ENCODE measurements around the gene VSTM2L.

Gene VSTM2L

GRCh38 chr20:37991157-37991866 is 88.4 kb downstream of the VSTM2L start:
- DNase-seq, result no peak

GRCh38 chr20:37991908-37992307 is 89.0 kb downstream of the VSTM2L start:
- DNase-seq, result no peak

- DNase-seq, result peak in 1 of 2 donors; percentile 14
Measured at GRCh38 chr20:37992802-37993409, 90.0 kb downstream of the VSTM2L start.

GRCh38 chr20:37994512-37994911 is 91.6 kb downstream of the VSTM2L start:
- no peak for DNase-seq

All from CD4-positive, alpha-beta T cell treated with Interleukin-4 for 1 hour (primary cell).